ENCODE data around the gene POLN.

DNA sequence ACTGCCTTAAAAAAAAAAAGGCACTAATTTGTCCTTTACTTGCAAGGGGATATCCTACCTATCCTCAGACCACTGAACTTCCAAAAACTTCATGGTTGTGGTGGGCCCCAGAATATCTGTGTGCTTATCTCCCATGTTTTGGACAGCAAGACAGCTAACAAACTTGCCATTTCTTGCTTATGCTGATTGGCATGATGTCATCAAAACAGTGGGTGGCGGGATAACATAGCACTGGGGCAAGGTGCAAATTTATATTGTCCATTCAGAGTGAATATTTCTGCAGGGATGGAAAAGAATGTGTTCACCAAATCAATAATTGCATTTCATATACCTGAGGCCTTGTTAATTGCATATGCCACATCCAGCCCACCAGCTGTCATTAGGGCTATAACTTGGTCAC, 23.5 kb downstream of the POLN start:
- no peak for TF ChIP-seq POLR2AphosphoS5 (IDR thresholded peaks at IDR 0.05; ENCODE audit: borderline replicate concordance, low read depth, low read length)
- no peak for TF ChIP-seq EZH2 (IDR thresholded peaks at IDR 0.05)

Measured in SK-N-MC (cell line).